B cell (primary cell): ENCODE measurements around the gene OR52M1.

ENCODE experiments used
- CTCF ChIP-seq: fragments of 200-600 bp; IDR thresholded peaks from one replicate; pipeline ENCODE4 v1.8.0; 2022; ENCODE audit warnings: antibody characterized with exemption, mild to moderate bottlenecking
- EZH2 ChIP-seq: IDR thresholded peaks from 2 replicates; pipeline ENCODE4 v1.6.1; 2012; ENCODE audit warnings: borderline replicate concordance, low read depth, mild to moderate bottlenecking, moderate library complexity, low read length; ENCODE audit not compliant: insufficient read depth, poor library complexity, severe bottlenecking

DNA sequence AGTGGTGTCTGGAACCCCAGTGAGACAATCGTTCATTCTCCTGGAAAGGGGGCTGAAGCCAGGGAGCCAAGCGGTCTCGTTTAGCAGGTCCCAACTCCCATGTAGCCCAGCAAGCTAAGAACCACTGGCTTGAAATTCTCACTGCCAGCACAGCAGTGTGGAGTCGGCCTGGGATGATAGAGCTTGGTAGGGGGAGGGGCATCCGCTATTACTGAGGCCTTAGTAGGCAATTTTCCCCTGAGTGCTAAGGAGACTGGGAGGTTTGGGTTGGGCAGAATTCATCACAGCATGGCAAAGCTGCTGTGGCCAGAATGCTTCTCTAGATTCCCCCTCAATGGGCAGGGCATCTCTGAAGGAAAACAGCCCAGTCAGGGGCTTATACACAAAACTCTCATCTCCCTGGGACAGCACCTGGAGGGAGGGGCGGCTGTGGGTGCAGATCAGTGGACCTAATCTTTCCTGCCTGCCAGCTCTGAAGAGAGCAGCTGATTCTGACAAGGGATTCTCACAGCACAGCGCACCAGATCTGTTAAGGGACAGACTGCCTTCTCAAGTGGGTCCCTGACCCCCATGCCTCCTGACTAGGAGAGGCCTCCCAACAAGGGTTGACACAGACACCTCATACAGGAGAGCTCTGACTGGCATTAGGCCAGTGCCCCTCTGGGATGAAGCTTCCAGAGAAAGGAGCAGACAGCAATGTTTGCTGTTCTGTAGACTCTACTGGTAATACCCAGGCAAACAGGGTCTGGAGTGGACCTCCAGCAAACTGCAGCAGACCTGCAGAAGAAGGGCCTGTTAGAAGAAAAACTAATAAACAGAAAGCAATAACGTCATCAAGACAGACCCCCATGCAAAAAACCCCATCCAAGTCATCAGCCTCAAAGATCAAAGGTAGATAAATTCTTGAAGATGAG, 14.8 kb downstream of the OR52M1 start:
- TF ChIP-seq CTCF (no peak), EZH2 (no peak)
